Measurements from ENCODE around the gene SUCO. TPM values are rescaled to one million over a fixed set of nuclear protein-coding genes. Genes with fewer than 3 reads are reported as not detected.

Gene SUCO
- total RNA-seq, 1 donor from 2014 or later: 49.8 TPM

DNA sequence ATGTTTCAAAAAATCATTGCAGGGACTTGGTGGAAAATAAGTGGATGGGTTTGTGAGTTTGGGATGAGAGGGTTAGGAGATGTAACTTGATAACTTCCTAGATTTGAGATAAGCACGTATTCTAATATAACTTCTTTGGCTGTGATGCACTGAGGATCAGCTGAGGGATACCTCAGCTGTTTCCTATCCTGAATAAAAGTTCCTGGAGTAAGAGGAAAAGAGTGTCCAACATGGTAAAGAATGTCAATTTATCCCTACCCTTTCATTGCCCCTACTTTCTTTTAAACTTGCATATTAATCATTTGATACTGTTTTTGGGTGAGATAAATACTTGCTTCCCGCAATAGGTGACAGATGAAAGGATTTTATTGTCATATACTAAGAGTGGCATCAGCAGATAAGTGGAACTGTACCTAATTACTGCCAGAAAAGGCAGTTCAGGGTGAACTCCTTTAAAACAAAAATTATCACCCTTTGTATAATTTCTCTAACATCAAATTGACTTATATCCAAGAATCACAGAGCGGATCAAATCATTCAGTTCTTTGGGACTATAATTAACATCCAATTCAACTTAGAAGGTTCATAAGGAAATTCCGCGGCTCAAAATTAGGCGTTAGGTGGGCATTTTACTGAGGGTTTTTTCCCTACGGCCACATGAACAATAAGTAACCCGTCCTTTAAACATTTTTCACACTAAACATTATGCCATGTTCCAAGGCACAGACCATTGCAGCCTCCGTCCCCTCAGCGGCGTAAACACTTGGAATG lies 1.4 kb upstream of the SUCO start:
- H3K27ac Mint-ChIP-seq (ENCODE audit: unreplicated experiment): peak overlapping the region; percentile 100
- no peaks in the 10 kb centered on the region for H3K36me3 Mint-ChIP-seq (ENCODE audit: low read depth)
- peaks cover 33% of the 10 kb centered on the region for H3K4me1 Mint-ChIP-seq
- no peak for DNase-seq (ENCODE audit: low read depth, low spot score)
- peak overlapping the region; percentile 99 for H3K4me3 Mint-ChIP-seq
- TF ChIP-seq, protein P1, sequence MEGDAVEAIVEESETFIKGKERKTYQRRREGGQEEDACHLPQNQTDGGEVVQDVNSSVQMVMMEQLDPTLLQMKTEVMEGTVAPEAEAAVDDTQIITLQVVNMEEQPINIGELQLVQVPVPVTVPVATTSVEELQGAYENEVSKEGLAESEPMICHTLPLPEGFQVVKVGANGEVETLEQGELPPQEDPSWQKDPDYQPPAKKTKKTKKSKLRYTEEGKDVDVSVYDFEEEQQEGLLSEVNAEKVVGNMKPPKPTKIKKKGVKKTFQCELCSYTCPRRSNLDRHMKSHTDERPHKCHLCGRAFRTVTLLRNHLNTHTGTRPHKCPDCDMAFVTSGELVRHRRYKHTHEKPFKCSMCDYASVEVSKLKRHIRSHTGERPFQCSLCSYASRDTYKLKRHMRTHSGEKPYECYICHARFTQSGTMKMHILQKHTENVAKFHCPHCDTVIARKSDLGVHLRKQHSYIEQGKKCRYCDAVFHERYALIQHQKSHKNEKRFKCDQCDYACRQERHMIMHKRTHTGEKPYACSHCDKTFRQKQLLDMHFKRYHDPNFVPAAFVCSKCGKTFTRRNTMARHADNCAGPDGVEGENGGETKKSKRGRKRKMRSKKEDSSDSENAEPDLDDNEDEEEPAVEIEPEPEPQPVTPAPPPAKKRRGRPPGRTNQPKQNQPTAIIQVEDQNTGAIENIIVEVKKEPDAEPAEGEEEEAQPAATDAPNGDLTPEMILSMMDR (conservative IDR thresholded peaks at IDR 0.05): no peak
- no peaks in the 10 kb centered on the region for H3K9me3 Mint-ChIP-seq
- peaks cover 26% of the 10 kb centered on the region for H3K27me3 Mint-ChIP-seq (ENCODE audit: low read depth)

DNA sequence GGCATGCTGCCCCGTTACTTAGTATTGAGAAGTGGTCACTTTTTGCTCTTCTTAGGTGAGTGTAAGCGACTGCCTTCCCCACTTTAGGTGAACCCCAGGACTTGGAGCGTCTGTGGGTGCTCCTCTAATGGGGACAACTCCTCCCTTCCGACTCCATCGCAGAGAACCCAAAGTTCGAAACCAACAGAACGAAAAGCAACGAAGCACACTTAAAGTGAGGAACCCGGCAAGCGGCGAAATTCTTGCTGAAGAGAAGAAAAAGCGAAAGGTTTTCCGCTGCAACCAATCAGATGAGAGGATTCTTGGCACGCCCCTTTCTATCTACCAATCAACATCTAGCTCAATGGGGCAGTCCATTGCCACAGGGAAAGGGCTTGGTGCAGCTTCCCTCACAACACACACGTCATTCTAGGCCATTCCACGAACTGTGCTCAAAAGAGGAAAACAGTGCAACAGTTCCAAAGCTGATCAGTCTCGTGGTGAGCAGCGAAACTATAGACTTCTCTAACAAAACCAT lies 709 bp upstream of the SUCO start:
- Mint-ChIP-seq H3K9me3 (no peaks in the 10 kb centered on the region), H3K4me3 (peak overlapping the region; percentile 99), H3K27me3 (ENCODE audit: low read depth) (peaks cover 23% of the 10 kb centered on the region), H3K27ac (ENCODE audit: unreplicated experiment) (peak overlapping the region; percentile 100), H3K4me1 (peaks cover 33% of the 10 kb centered on the region), H3K36me3 (ENCODE audit: low read depth) (no peaks in the 10 kb centered on the region)
- TF ChIP-seq, protein P1 (conservative IDR thresholded peaks at IDR 0.05): no peak
- peak; percentile 75 for DNase-seq (ENCODE audit: low read depth, low spot score)

DNA sequence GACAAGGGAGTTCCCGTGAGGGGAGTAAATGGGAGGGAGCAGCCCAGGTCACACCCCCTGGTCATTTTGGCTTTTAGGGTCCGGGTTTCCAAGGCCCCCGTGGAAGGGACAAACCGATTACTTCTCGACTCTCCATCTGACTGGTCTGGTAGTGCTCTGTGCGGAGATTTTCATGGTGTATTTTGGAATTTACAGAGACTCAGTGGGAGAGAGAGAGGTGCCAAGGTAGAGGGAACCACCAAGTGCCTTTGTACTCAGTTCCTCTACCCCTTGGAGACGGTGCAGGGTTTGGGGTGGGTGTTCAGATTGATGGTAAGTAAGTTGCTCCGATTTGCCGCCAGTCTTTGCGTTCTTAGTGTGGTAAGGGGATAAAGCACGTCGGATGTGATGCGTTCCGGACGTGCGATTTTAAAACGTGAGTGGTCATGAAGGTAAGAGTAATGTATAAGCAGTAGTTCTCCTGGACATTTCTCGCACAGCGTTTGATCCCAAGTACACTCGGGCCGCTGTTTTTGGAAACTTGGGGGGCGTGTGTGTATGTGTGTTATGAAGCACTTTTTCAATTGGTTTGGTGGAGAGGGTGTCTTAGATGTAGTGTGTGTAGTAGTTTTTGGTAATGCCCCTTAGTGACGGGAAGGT lies 682 bp downstream of the SUCO start:
- Mint-ChIP-seq H3K27ac (ENCODE audit: unreplicated experiment) (peak overlapping the region; percentile 95), H3K4me1 (peaks cover 39% of the 10 kb centered on the region), H3K36me3 (ENCODE audit: low read depth) (no peaks in the 10 kb centered on the region), H3K9me3 (no peaks in the 10 kb centered on the region), H3K4me3 (peak overlapping the region; percentile 99), H3K27me3 (ENCODE audit: low read depth) (peaks cover 19% of the 10 kb centered on the region)
- TF ChIP-seq, protein P1 (conservative IDR thresholded peaks at IDR 0.05): no peak
- peak; percentile 4 for DNase-seq (ENCODE audit: low read depth, low spot score)

DNA sequence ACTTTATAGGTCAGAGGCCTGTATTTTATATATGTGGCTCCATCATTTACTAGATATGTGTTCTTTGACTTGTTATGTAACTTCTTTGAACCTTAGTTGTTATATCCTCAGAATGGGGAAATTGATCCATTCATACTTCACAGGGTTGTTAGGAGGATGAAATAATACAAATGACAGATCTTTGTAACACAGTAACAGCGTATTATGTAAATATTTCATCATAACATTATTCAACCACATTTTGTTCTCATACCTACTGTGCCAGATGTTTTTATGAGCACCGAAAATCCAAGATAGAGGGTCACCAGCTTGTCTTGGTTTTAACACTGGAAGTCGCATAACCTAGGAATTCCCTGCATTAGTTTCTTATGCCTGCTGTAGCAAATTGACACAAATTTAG lies 3.3 kb downstream of the SUCO start:
- DNase-seq (ENCODE audit: low read depth, low spot score): no peak
- Mint-ChIP-seq H3K36me3 (ENCODE audit: low read depth) (no peaks in the 10 kb centered on the region), H3K27me3 (ENCODE audit: low read depth) (peaks cover 2% of the 10 kb centered on the region), H3K4me1 (peaks cover 42% of the 10 kb centered on the region), H3K27ac (ENCODE audit: unreplicated experiment) (no peak overlapping the region), H3K4me3 (peak overlapping the region; percentile 25), H3K9me3 (no peaks in the 10 kb centered on the region)
- TF ChIP-seq, protein P1 (conservative IDR thresholded peaks at IDR 0.05): no peak

DNA sequence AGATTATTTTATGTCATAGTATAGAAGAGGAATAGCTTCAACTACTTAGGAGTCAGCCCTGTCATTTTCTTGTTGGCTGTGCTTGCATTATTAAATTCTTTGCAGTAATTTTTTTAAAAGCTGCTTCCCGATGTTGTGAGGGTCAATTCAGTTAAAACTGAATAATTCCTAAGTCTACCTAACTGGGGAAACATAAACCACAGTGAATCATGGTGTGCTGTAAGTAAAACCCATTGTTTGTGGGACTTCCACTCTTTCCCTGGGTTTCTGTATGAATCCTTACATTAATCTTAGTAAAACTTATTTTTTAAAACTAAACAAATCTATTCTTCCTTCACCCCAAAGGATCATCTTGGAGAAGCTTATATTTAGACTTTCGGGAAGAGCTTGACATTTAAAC lies 4.4 kb downstream of the SUCO start:
- Mint-ChIP-seq H3K9me3 (no peaks in the 10 kb centered on the region), H3K27me3 (ENCODE audit: low read depth) (no peaks in the 10 kb centered on the region), H3K36me3 (ENCODE audit: low read depth) (no peaks in the 10 kb centered on the region), H3K4me3 (no peak overlapping the region), H3K4me1 (peaks cover 43% of the 10 kb centered on the region), H3K27ac (ENCODE audit: unreplicated experiment) (no peak overlapping the region)
- no peak for DNase-seq (ENCODE audit: low read depth, low spot score)
- TF ChIP-seq, protein P1 (conservative IDR thresholded peaks at IDR 0.05): no peak

All from neural crest cell (in vitro differentiated cells).